Ishikawa (cell line): ENCODE results near the gene HSPA5.
A peak's percentile ranks its signal among the peaks of the same experiment; 100 is the strongest.

Experiments used
- CEBPB ChIP-seq: IDR thresholded peaks from 2 replicates; pipeline ENCODE4 v1.6.1; 2012
- CREB1 ChIP-seq: IDR thresholded peaks from 2 replicates; pipeline ENCODE4 v1.6.1; 2012; ENCODE audit warnings: low read depth
- EP300 ChIP-seq: IDR thresholded peaks from 2 replicates; pipeline ENCODE4 v1.6.1; 2012; ENCODE audit warnings: borderline replicate concordance
- REST ChIP-seq: IDR thresholded peaks from 2 replicates; pipeline ENCODE4 v1.6.1; 2012; ENCODE audit warnings: low read depth, mild to moderate bottlenecking
- USF1 ChIP-seq: IDR thresholded peaks from 2 replicates; pipeline ENCODE4 v1.6.1; 2012
- YY1 ChIP-seq: IDR thresholded peaks from 2 replicates; pipeline ENCODE4 v1.6.1; 2012; ENCODE audit warnings: low read depth

- TF ChIP-seq CEBPB (0 out of 2 replicates have a peak, but pooled peaks have one; percentile 1), YY1 (peak; percentile 86), REST (peak; percentile 10; the same call in 1 of the 2 replicates), EP300 (no peak; the same call in 1 of the 2 replicates), USF1 (0 out of 2 replicates have a peak, but pooled peaks have one; percentile 16), CREB1 (peak; percentile 79)
These were observed 51.5 kb downstream of the HSPA5 start, which contains the start of gene PPP6C for GRCh38 chr9:125189361-125190289.
